ENCODE measurements around the gene FAM184B.

- no peak for TF ChIP-seq CTCF (IDR thresholded peaks at IDR 0.05)
- TF ChIP-seq POLR2A (IDR thresholded peaks at IDR 0.05), result peak in 1 of 2 donors; percentile 95
Observed at GRCh38 chr4:17810260-17811077, 29.0 kb upstream of the FAM184B start, which contains the start of the genes DCAF16 and NCAPG.

All from lower leg skin (tissue), 3 donors.